Ascending aorta (tissue), 2 donors: Measurements from ENCODE around the gene FOXK1. TPM values are rescaled to one million over a fixed set of nuclear protein-coding genes. Genes with fewer than 3 reads are reported as not detected.

Source experiments
- DNase-seq, 2 donors: peaks; one replicate each; pipeline ENCODE4 v3.0.0-alpha.2; 2019; ENCODE audit warnings: low spot score in 2 of 2
- H3K27ac ChIP-seq, 2 donors: fragments of 200-600 bp; sonication (generic); one replicate each; pipeline ENCODE4 v1.5.1; 2016 to 2017; ENCODE audit warnings: mild to moderate bottlenecking in 1 of 2
- H3K27me3 ChIP-seq: fragments of 200-600 bp; sonication (generic); one replicate; pipeline ENCODE4 v1.5.1; 2017
- H3K36me3 ChIP-seq, 2 donors: fragments of 200-600 bp; sonication (generic); one replicate each; pipeline ENCODE4 v1.5.1; 2016
- H3K4me1 ChIP-seq, 2 donors: fragments of 200-600 bp; sonication (generic); one replicate each; pipeline ENCODE4 v1.5.1; 2016 to 2017; ENCODE audit warnings: mild to moderate bottlenecking in 1 of 2
- H3K4me3 ChIP-seq, 2 donors: fragments of 200-600 bp; sonication (generic); one replicate each; pipeline ENCODE4 v1.5.1; 2016 to 2017; ENCODE audit warnings: mild to moderate bottlenecking in 1 of 2
- H3K9me3 ChIP-seq, 2 donors: fragments of 200-600 bp; sonication (generic); one replicate each; pipeline ENCODE4 v1.5.1; 2016
- intact Hi-C: fragments of 100-400 bp; cut with DNase I; formaldehyde crosslinking; loops from one replicate; pipeline ENCODE4 v1.15.1; 2023
- total RNA-seq: library from RNA; depleted of rRNA; stranded (reverse); fragments of >200 nt; gene quantifications from one replicate; pipeline ENCODE4 v1.1.0, GENCODE V29; 2016
- TF ChIP-seq, protein P1 (sequence below), 3 experiments: fragments of 200-600 bp in 2 of 3; fragments of 450-650 bp in 1 of 3; sonication (generic) in 2 of 3; IDR thresholded peaks; one replicate each; pipeline ENCODE4 v1.5.1; 2016 to 2019; ENCODE audit warnings: antibody characterized with exemption in 3 of 3, mild to moderate bottlenecking in 1 of 3, moderate library complexity in 1 of 3

FOXK1 gene
- total RNA-seq, 1 donor from 2014 or later = 31.7 TPM

DNA sequence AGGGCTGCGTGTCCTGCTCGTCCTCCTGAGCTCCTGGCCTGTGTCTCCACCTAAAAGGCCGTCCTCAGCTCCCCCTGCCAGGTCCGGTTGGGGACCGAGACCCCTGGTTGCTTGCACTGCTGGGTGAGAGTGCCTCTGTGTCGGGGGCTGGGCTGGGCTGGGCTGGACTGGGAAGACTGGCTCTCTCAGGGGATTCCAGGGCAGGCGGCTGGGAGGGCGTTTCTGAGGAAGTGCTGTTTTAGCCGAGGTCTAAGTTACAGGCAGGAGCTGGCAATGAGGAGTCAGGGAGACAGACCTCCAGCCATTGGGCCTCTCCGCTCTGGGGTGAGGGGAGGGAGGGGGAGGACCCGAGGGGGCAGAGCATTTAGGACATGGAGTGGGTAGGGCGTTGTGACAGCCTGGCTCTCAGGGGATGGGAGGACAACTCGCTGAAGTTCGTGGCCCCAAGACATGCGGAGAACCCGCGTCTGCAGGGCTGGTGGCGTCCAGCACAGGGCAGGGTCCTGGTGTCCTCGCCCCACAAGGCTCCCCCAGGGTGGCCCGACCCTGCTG lies 20.9 kb downstream of the FOXK1 start:
- peak overlapping the region; percentile 12 to 39 for H3K27ac ChIP-seq
- DNase-seq = no peak
- H3K9me3 ChIP-seq = no peaks in the 10 kb centered on the region
- peaks cover 5 to 39% of the 10 kb centered on the region in 2 donors for H3K4me1 ChIP-seq
- no peaks in the 10 kb centered on the region for H3K27me3 ChIP-seq
- H3K4me3 ChIP-seq = no peak overlapping the region
- intact Hi-C loops = no loop called here
- no peaks in the 10 kb centered on the region for H3K36me3 ChIP-seq
- TF ChIP-seq, protein P1, sequence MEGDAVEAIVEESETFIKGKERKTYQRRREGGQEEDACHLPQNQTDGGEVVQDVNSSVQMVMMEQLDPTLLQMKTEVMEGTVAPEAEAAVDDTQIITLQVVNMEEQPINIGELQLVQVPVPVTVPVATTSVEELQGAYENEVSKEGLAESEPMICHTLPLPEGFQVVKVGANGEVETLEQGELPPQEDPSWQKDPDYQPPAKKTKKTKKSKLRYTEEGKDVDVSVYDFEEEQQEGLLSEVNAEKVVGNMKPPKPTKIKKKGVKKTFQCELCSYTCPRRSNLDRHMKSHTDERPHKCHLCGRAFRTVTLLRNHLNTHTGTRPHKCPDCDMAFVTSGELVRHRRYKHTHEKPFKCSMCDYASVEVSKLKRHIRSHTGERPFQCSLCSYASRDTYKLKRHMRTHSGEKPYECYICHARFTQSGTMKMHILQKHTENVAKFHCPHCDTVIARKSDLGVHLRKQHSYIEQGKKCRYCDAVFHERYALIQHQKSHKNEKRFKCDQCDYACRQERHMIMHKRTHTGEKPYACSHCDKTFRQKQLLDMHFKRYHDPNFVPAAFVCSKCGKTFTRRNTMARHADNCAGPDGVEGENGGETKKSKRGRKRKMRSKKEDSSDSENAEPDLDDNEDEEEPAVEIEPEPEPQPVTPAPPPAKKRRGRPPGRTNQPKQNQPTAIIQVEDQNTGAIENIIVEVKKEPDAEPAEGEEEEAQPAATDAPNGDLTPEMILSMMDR (IDR thresholded peaks at IDR 0.05) = no peak

DNA sequence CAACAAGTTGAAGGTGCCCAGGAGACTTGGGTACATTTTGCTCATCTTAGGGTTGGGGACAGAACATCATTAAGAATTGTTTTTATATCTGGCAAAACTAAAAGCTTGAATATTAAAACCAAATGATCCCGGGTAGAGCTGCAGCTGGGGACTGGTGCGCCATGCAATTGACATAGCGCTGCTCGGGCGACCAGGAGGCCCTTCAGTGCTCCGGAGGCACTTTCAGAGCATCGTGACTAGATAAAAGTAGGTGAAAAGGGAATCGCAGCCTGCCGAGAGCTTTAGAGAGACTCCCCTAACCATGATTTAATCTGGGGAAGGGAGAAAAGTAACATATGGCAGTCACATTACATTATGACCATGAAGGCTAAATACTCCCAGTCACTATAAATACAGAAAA lies 21.4 kb downstream of the FOXK1 start:
- no peak for DNase-seq
- TF ChIP-seq, protein P1 (IDR thresholded peaks at IDR 0.05) = no peak
- peaks cover 5 to 40% of the 10 kb centered on the region in 2 donors for H3K4me1 ChIP-seq
- H3K4me3 ChIP-seq = no peak overlapping the region
- H3K27ac ChIP-seq = no peak overlapping the region
- H3K9me3 ChIP-seq = no peaks in the 10 kb centered on the region
- no peaks in the 10 kb centered on the region for H3K27me3 ChIP-seq
- intact Hi-C loops = no loop called here
- no peaks in the 10 kb centered on the region for H3K36me3 ChIP-seq

DNA sequence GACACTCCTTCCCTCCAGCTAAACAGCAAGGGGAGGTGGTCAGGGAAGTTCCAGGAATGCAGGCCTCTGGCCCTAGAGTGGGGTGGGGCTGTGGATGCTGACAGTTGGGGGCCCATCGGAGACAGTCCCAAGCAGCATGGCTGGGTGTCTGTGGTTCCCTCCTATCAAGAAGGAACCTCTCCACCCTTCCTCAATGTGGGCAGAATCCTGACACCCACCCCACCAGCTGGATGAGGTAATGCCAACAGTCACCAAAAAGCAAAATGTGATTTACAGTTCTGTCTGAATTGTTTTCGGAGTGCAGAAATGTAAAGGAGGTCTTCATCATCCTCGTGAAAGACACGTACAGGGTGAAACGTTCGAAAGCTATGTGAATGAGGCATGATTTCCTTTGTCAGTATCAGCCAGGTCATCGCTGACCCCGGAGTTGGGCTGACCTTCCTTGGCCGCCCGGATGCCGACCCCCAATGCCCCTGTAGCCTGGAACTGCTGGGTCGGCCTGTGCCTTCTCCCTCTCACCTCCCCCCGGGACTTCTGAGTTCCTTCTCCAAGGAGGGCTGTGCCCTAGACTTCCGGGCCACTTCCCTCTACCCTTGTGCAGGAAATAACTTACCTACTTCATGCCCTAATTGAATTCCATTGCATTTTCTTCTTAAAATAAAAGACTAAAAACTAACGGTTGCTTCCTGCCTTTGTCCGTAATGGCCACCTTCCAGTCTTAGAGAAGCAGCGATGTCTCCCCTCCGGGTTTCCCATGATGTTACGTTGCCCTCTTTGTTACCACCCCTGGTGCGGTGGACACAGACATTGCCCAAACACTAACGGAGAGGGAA lies 24.5 kb downstream of the FOXK1 start:
- Histone ChIP-seq H3K9me3 (no peaks in the 10 kb centered on the region), H3K4me3 (no peak overlapping the region), H3K27me3 (no peaks in the 10 kb centered on the region), H3K36me3 (peaks cover 0 to 6% of the 10 kb centered on the region in 2 donors), H3K27ac (peak overlapping the region in 1 of 2 donors; percentile 12), H3K4me1 (peaks cover 5 to 29% of the 10 kb centered on the region in 2 donors)
- DNase-seq = no peak
- TF ChIP-seq, protein P1 (IDR thresholded peaks at IDR 0.05) = no peak
- intact Hi-C loops = no loop called here

DNA sequence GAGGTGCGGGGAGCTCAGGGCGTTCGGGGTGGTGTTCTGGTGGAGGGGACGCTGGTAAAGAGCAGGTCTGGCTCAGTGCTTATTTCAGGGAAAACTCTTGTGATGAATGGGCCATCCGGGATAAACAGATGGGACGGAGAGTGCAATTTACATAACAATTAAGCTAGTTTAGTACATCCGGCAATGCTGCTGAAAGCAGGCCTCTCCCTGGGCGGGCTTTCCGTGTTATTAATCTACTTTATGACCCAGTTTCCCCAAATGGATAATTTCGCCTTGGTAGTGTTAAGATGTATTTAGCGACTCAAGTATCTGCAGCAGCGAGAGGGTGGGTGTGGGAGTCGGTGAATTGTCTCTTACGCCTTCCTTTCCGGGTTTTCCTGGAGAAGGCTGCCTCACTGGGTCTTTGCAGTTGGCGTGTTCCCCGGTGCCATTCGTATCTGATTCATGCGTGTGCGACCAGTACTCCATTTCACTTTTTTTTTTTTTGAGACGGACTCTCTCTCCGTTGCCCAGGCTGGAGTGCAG lies 25.2 kb downstream of the FOXK1 start:
- intact Hi-C loops = no loop called here
- H3K9me3 ChIP-seq = no peaks in the 10 kb centered on the region
- no peaks in the 10 kb centered on the region for H3K27me3 ChIP-seq
- no peak overlapping the region for H3K27ac ChIP-seq
- TF ChIP-seq, protein P1 (IDR thresholded peaks at IDR 0.05) = no peak
- DNase-seq = no peak
- H3K4me1 ChIP-seq = peaks cover 5 to 27% of the 10 kb centered on the region in 2 donors
- peaks cover 0 to 6% of the 10 kb centered on the region in 2 donors for H3K36me3 ChIP-seq
- H3K4me3 ChIP-seq = no peak overlapping the region

DNA sequence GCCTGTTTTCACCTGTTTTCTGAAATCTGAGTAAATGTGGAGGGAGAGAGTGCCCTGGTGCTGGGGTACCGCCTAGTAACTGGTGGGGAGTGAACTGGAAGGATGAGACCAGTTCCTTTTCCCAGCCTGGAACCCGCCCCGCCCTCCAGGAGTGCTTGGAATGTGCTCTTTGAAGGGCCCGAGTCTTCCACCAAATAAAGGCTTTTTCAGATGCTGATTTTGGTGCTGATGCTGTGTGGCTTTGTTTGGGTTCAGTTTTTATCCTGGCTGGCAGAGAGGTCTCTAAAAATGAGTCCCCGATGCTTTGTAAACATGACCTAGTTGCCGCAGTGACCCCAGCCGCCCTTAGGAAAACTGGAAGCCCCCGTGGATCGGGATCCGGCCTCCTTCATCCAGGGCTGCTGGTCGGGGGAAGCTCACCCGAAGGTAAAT lies 25.9 kb downstream of the FOXK1 start:
- TF ChIP-seq, protein P1 (IDR thresholded peaks at IDR 0.05) = no peak
- intact Hi-C loops = no loop called here
- H3K27me3 ChIP-seq = no peaks in the 10 kb centered on the region
- peaks cover 1 to 20% of the 10 kb centered on the region in 2 donors for H3K4me1 ChIP-seq
- H3K27ac ChIP-seq = peak overlapping the region in 1 of 2 donors; percentile 33
- H3K4me3 ChIP-seq = no peak overlapping the region
- H3K36me3 ChIP-seq = peaks cover 0 to 6% of the 10 kb centered on the region in 2 donors
- H3K9me3 ChIP-seq = no peaks in the 10 kb centered on the region
- no peak for DNase-seq
